ENCODE measurements around the gene HABP2.

Gene HABP2

DNA sequence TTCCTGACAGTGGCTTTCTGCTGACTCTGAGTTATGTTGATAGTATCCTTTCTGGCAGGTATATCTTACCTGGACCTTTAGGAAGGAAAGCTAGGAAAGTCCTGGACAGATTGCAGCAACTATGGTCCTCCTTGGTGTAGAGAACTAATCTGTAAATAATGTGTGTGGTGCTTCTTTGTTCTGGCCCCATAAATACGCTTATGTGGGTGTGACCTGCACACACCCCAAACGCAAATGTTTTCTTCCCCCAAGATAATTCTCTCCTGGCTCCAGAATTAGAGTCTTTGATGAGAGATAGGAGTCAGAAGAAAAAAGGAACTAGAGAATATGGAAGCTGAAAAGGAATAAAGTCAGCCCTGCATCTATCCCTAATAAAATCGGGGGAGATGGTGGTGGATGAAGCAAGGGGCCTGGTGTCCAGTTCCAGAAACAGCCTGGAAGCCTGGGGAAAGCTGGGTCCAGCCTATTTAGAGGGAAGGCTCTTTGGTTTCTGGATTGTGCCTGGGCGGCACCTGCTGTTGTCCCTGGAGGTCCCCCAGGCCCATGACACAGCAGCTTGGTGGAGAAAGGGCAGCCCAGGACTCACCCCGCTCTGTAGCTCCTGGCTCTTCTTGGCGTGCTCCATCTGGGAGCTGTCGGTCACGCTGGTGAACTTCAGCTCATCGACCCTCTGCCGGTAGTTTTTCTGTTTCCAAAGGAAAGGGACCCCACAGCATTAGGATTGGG is 72.8 kb downstream of the HABP2 start:
- H3K36me3 ChIP-seq (ENCODE audit: low read length): no peaks in the 10 kb centered on the region
- H3K27ac ChIP-seq (ENCODE audit: low read depth, low read length): no peak overlapping the region
- H3K9me2 ChIP-seq (replicated peaks; ENCODE audit: insufficient read depth, low read length): no peaks in the 10 kb centered on the region
- H3F3A ChIP-seq (ENCODE audit: insufficient read depth): no peaks in the 10 kb centered on the region
- no peak overlapping the region for H2AFZ ChIP-seq (ENCODE audit: low read depth, low read length, severe bottlenecking)
- no peak overlapping the region for H3K4me3 ChIP-seq (ENCODE audit: insufficient read depth, low read length, poor library complexity, severe bottlenecking)
- H3K27me3 ChIP-seq (ENCODE audit: low read length): no peaks in the 10 kb centered on the region
- H3K9me3 ChIP-seq (ENCODE audit: insufficient read depth, low read length): no peaks in the 10 kb centered on the region
- H3K4me2 ChIP-seq (ENCODE audit: low read depth, low read length, poor library complexity, severe bottlenecking): no peak overlapping the region
- no peaks in the 10 kb centered on the region for H4K20me1 ChIP-seq (ENCODE audit: low read depth, low read length)
- no peak overlapping the region for H3K9ac ChIP-seq (ENCODE audit: low read length)
- H3K79me2 ChIP-seq (ENCODE audit: insufficient read depth, low read length): no peaks in the 10 kb centered on the region
- TF ChIP-seq EZH2phosphoT487 (conservative IDR thresholded peaks at IDR 0.05; ENCODE audit: low read length): no peak
- TF ChIP-seq, protein P1, sequence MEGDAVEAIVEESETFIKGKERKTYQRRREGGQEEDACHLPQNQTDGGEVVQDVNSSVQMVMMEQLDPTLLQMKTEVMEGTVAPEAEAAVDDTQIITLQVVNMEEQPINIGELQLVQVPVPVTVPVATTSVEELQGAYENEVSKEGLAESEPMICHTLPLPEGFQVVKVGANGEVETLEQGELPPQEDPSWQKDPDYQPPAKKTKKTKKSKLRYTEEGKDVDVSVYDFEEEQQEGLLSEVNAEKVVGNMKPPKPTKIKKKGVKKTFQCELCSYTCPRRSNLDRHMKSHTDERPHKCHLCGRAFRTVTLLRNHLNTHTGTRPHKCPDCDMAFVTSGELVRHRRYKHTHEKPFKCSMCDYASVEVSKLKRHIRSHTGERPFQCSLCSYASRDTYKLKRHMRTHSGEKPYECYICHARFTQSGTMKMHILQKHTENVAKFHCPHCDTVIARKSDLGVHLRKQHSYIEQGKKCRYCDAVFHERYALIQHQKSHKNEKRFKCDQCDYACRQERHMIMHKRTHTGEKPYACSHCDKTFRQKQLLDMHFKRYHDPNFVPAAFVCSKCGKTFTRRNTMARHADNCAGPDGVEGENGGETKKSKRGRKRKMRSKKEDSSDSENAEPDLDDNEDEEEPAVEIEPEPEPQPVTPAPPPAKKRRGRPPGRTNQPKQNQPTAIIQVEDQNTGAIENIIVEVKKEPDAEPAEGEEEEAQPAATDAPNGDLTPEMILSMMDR (IDR thresholded peaks at IDR 0.05; ENCODE audit: insufficient read depth, low read length, poor library complexity, severe bottlenecking): no peak

DNA sequence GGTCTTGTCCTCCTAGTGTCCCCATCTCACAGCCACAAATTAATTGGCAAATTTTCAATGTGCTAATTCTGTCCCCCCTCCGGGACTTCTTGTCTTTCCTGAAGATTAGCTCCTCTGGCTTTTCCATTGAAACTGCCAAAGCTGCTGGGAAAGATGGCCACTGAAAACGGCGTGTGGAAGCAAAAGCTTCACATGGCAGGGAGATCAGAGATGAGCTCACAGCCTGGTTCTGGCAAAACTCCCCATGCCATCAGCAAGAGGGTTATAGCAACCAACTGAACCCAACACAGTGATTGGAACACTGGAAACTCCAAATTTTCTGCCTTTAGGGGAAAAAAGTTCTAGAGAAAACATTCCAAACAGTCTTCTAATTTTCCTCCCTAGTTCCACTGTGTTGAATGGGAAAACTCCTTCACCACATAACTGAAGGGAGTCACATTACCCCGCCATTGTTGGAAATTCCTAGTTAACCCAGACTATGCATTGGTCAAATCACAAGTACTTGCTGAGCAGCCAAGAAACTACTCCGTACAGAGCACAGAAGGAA is 74.0 kb downstream of the HABP2 start:
- no peak overlapping the region for H3K9ac ChIP-seq (ENCODE audit: low read length)
- H3K36me3 ChIP-seq (ENCODE audit: low read length): no peaks in the 10 kb centered on the region
- H3K9me3 ChIP-seq (ENCODE audit: insufficient read depth, low read length): no peaks in the 10 kb centered on the region
- no peaks in the 10 kb centered on the region for H3K79me2 ChIP-seq (ENCODE audit: insufficient read depth, low read length)
- H4K20me1 ChIP-seq (ENCODE audit: low read depth, low read length): no peaks in the 10 kb centered on the region
- H3K9me2 ChIP-seq (replicated peaks; ENCODE audit: insufficient read depth, low read length): no peaks in the 10 kb centered on the region
- no peak overlapping the region for H3K4me2 ChIP-seq (ENCODE audit: low read depth, low read length, poor library complexity, severe bottlenecking)
- no peak overlapping the region for H3K27ac ChIP-seq (ENCODE audit: low read depth, low read length)
- H3K27me3 ChIP-seq (ENCODE audit: low read length): no peaks in the 10 kb centered on the region
- no peaks in the 10 kb centered on the region for H3F3A ChIP-seq (ENCODE audit: insufficient read depth)
- no peak overlapping the region for H3K4me3 ChIP-seq (ENCODE audit: insufficient read depth, low read length, poor library complexity, severe bottlenecking)
- no peak for TF ChIP-seq EZH2phosphoT487 (conservative IDR thresholded peaks at IDR 0.05; ENCODE audit: low read length)
- TF ChIP-seq, protein P1 (IDR thresholded peaks at IDR 0.05; ENCODE audit: insufficient read depth, low read length, poor library complexity, severe bottlenecking): no peak
- no peak overlapping the region for H2AFZ ChIP-seq (ENCODE audit: low read depth, low read length, severe bottlenecking)

DNA sequence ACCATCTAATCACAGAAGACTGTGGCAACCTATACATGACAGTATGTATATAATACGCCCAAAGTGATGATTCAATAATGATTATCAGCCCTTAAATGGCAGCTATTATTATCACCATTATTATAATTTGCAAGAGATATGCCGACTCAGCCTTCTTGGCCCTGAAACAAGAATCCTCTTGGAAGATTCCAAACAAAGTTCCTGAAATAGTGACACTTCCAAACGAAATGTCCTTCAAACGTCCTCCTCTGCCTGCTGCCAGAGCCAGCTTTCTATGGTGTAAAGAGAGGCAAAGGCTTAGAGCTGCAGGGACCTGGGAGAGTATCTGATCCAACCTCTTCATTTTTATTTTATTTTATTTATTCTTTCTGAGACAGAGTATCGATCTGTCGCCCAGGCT is 75.0 kb downstream of the HABP2 start:
- no peaks in the 10 kb centered on the region for H3K9me2 ChIP-seq (replicated peaks; ENCODE audit: insufficient read depth, low read length)
- no peaks in the 10 kb centered on the region for H3K79me2 ChIP-seq (ENCODE audit: insufficient read depth, low read length)
- H3K4me2 ChIP-seq (ENCODE audit: low read depth, low read length, poor library complexity, severe bottlenecking): no peak overlapping the region
- no peaks in the 10 kb centered on the region for H3K27me3 ChIP-seq (ENCODE audit: low read length)
- no peaks in the 10 kb centered on the region for H4K20me1 ChIP-seq (ENCODE audit: low read depth, low read length)
- no peak overlapping the region for H3K9ac ChIP-seq (ENCODE audit: low read length)
- H3F3A ChIP-seq (ENCODE audit: insufficient read depth): no peaks in the 10 kb centered on the region
- no peak overlapping the region for H3K27ac ChIP-seq (ENCODE audit: low read depth, low read length)
- H3K9me3 ChIP-seq (ENCODE audit: insufficient read depth, low read length): no peaks in the 10 kb centered on the region
- H3K4me3 ChIP-seq (ENCODE audit: insufficient read depth, low read length, poor library complexity, severe bottlenecking): no peak overlapping the region
- no peaks in the 10 kb centered on the region for H3K36me3 ChIP-seq (ENCODE audit: low read length)
- TF ChIP-seq, protein P1 (IDR thresholded peaks at IDR 0.05; ENCODE audit: insufficient read depth, low read length, poor library complexity, severe bottlenecking): no peak
- TF ChIP-seq EZH2phosphoT487 (conservative IDR thresholded peaks at IDR 0.05; ENCODE audit: low read length): no peak
- no peak overlapping the region for H2AFZ ChIP-seq (ENCODE audit: low read depth, low read length, severe bottlenecking)
